H1 (cell line): ENCODE data around the gene C1orf185. TPM values are rescaled to one million over a fixed set of nuclear protein-coding genes. Genes with fewer than 3 reads are reported as not detected.

Experiments used
- CTCF ChIA-PET: fragments of 300-600 bp; sonication (Branson Sonifier 250); formaldehyde crosslinking; loops from one replicate; lab custom pipeline; 2021; ENCODE audit not compliant: partially characterized antibody; lab: Charles Lee
- POLR2A ChIA-PET: fragments of 300-600 bp; sonication (Branson Sonifier 250); formaldehyde crosslinking; loops from one replicate; lab custom pipeline; 2021; ENCODE audit warnings: inconsistent platforms; ENCODE audit not compliant: partially characterized antibody; lab: Charles Lee
- DNase-seq, 2 experiments: peaks; one replicate each; pipeline versions ENCODE4 v3.0.0 to v3.0.0-alpha.2; 2010 to 2022; ENCODE audit warnings: low spot score in 2 of 2, low read depth in 1 of 2, mixed read lengths in 1 of 2
- FAIRE-seq: peaks from 2 replicates; lab custom pipeline; 2011; peaks lifted over from hg19 to GRCh38; lab: Jason Lieb, UNC
- H2AFZ ChIP-seq: 2 replicates; pipeline ENCODE4 v1.8.1; 2012; ENCODE audit warnings: low read length, inconsistent platforms
- H2AK5ac ChIP-seq: 2 replicates; pipeline ENCODE4 v1.6.1; 2013; ENCODE audit warnings: low read depth, low read length
- H2BK120ac ChIP-seq: replicated peaks from 2 replicates; pipeline ENCODE3; 2013; ENCODE audit warnings: low read depth, low read length, inconsistent platforms
- H2BK12ac ChIP-seq: 2 replicates; pipeline ENCODE4 v1.6.1; 2013; ENCODE audit warnings: low read depth, low read length
- H2BK15ac ChIP-seq: 2 replicates; pipeline ENCODE4 v1.6.1; 2013; ENCODE audit warnings: low read length
- H2BK20ac ChIP-seq: 2 replicates; pipeline ENCODE4 v1.6.1; 2013; ENCODE audit warnings: low read length
- H2BK5ac ChIP-seq: 2 replicates; pipeline ENCODE4 v1.6.1; 2013; ENCODE audit warnings: low read depth, low read length
- H3K14ac ChIP-seq: 2 replicates; pipeline ENCODE4 v1.6.1; 2013; ENCODE audit warnings: inconsistent platforms; ENCODE audit not compliant: insufficient read length
- H3K18ac ChIP-seq: 2 replicates; pipeline ENCODE4 v1.6.1; 2013; ENCODE audit warnings: low read length; ENCODE audit errors: extremely low read depth
- H3K23ac ChIP-seq: 2 replicates; pipeline ENCODE4 v1.6.1; 2013; ENCODE audit warnings: inconsistent platforms; ENCODE audit not compliant: insufficient read length
- H3K23me2 ChIP-seq: 2 replicates; pipeline ENCODE4 v1.6.1; 2013; ENCODE audit warnings: low read depth, low read length
- H3K27ac ChIP-seq: 2 replicates; pipeline ENCODE4 v1.6.1; 2011; ENCODE audit warnings: low read depth, low read length, inconsistent platforms
- H3K27me3 ChIP-seq, 4 experiments: replicated peaks in 1 of 4; 1 replicate in 1 of 4; 2 replicates in 3 of 4; pipeline versions ENCODE4 v1.6.1 to v1.8.1; 2011 to 2013; ENCODE audit warnings: low read length in 3 of 4, mild to moderate bottlenecking in 3 of 4, inconsistent platforms in 2 of 4, mixed read lengths in 2 of 4, moderate library complexity in 1 of 4; ENCODE audit not compliant: control insufficient read depth in 3 of 4, insufficient read depth in 3 of 4; ENCODE audit errors: extremely low read depth in 1 of 4
- H3K36me3 ChIP-seq, 4 experiments: 2 replicates each; pipeline versions ENCODE4 v1.6.1 to v1.8.1; 2011 to 2013; ENCODE audit warnings: mild to moderate bottlenecking in 4 of 4, low read length in 3 of 4, moderate library complexity in 2 of 4, control low read depth in 1 of 4, inconsistent platforms in 1 of 4; ENCODE audit not compliant: insufficient read depth in 4 of 4, control insufficient read depth in 2 of 4
- H3K4ac ChIP-seq: replicated peaks from 2 replicates; pipeline ENCODE3; 2013; ENCODE audit warnings: low read length, low read depth, mixed read lengths, inconsistent platforms; ENCODE audit not compliant: insufficient read length
- H3K4me1 ChIP-seq, 4 experiments: replicated peaks in 1 of 4; 1 replicate in 1 of 4; 2 replicates in 3 of 4; pipeline versions ENCODE4 v1.6.1 to v1.8.1; 2011 to 2013; ENCODE audit warnings: low read length in 3 of 4, inconsistent platforms in 2 of 4, mixed read lengths in 1 of 4; ENCODE audit not compliant: insufficient read depth in 4 of 4, control insufficient read depth in 3 of 4
- H3K4me2 ChIP-seq, 2 experiments: 2 replicates each; pipeline versions ENCODE4 v1.6.1 to v1.8.1; 2011 to 2013; ENCODE audit warnings: low read depth in 2 of 2, low read length in 2 of 2, control low read depth in 1 of 2, inconsistent platforms in 1 of 2, mild to moderate bottlenecking in 1 of 2; ENCODE audit not compliant: insufficient read depth in 1 of 2
- H3K4me3 ChIP-seq, 4 experiments: fragments of 200-600, 300-600 bp in 1 of 4; sonication (generic), shearing (Covaris generic), sonication (Bioruptor Twin) in 1 of 4; 2 replicates each; pipeline versions ENCODE4 v1.5.1 to v1.8.1; 2011 to 2016; ENCODE audit warnings: low read length in 4 of 4, low read depth in 3 of 4, control low read depth in 2 of 4, inconsistent platforms in 2 of 4, mild to moderate bottlenecking in 2 of 4, mixed read lengths in 1 of 4, moderate library complexity in 1 of 4; ENCODE audit not compliant: insufficient read depth in 2 of 4; ENCODE audit errors: extremely low read depth in 1 of 4
- H3K56ac ChIP-seq: replicated peaks from 2 replicates; pipeline ENCODE3; 2013; ENCODE audit warnings: low read depth, mild to moderate bottlenecking, mixed read lengths, low read length, inconsistent platforms; ENCODE audit not compliant: insufficient read length
- H3K79me1 ChIP-seq: 2 replicates; pipeline ENCODE4 v1.6.1; 2013; ENCODE audit warnings: low read depth, low read length, control low read depth
- H3K79me2 ChIP-seq, 2 experiments: 2 replicates each; pipeline versions ENCODE4 v1.6.1 to v1.8.1; 2012 to 2013; ENCODE audit warnings: low read length in 2 of 2, mild to moderate bottlenecking in 2 of 2, inconsistent platforms in 1 of 2; ENCODE audit not compliant: insufficient read depth in 2 of 2, control insufficient read depth in 1 of 2
- H3K9ac ChIP-seq, 4 experiments: replicated peaks in 1 of 4; 1 replicate in 1 of 4; 2 replicates in 3 of 4; pipeline versions ENCODE4 v1.6.1 to v1.8.1; 2011 to 2013; ENCODE audit warnings: low read depth in 3 of 4, low read length in 3 of 4, control low read depth in 2 of 4, mild to moderate bottlenecking in 2 of 4, moderate library complexity in 2 of 4, inconsistent platforms in 1 of 4; ENCODE audit errors: extremely low read depth in 1 of 4
- H3K9me3 ChIP-seq, 2 experiments: 2 replicates each; pipeline versions ENCODE4 v1.6.1 to v1.8.1; 2012 to 2013; ENCODE audit warnings: mild to moderate bottlenecking in 2 of 2, moderate library complexity in 2 of 2, control low read depth in 1 of 2, inconsistent platforms in 1 of 2, low read depth in 1 of 2, low read length in 1 of 2, mixed read lengths in 1 of 2; ENCODE audit not compliant: insufficient read depth in 2 of 2
- H4K20me1 ChIP-seq, 2 experiments: replicated peaks in 1 of 2; 2 replicates each; pipeline versions ENCODE3 to v1.8.1; 2011 to 2013; ENCODE audit warnings: inconsistent platforms in 2 of 2, low read length in 2 of 2, mild to moderate bottlenecking in 1 of 2; ENCODE audit not compliant: insufficient read depth in 2 of 2, control insufficient read depth in 1 of 2
- H4K5ac ChIP-seq: 2 replicates; pipeline ENCODE4 v1.6.1; 2013; ENCODE audit warnings: low read length, low read depth, mixed read lengths, inconsistent platforms; ENCODE audit not compliant: insufficient read length
- H4K8ac ChIP-seq: 2 replicates; pipeline ENCODE4 v1.8.0; 2013; ENCODE audit warnings: mild to moderate bottlenecking, moderate library complexity, low read length, inconsistent platforms; ENCODE audit not compliant: insufficient read depth; ENCODE audit errors: extremely low read depth
- H4K91ac ChIP-seq: replicated peaks from 2 replicates; pipeline ENCODE3; 2013; ENCODE audit warnings: low read length, mixed read lengths, inconsistent platforms; ENCODE audit not compliant: insufficient read length
- BCL11A ChIP-seq, 2 experiments: IDR thresholded peaks; one replicate each; pipeline ENCODE4 v1.6.1; 2011; ENCODE audit warnings: low read depth in 2 of 2, low read length in 2 of 2, mild to moderate bottlenecking in 2 of 2
- BRCA1 ChIP-seq: IDR thresholded peaks from 2 replicates; pipeline ENCODE4 v1.6.1; 2012; ENCODE audit warnings: low read depth, low read length, improper control_type of control experiment
- CEBPB ChIP-seq: IDR thresholded peaks from 2 replicates; pipeline ENCODE4 v1.6.1; 2012; ENCODE audit warnings: low read depth, low read length
- HDAC2 ChIP-seq, 2 experiments: fragments of 300-600 bp in 1 of 2; sonication (generic) in 1 of 2; IDR thresholded peaks; 2 replicates each; pipeline ENCODE4 v1.6.1; 2011 to 2012; ENCODE audit warnings: low read depth in 2 of 2, low read length in 2 of 2, mild to moderate bottlenecking in 2 of 2, moderate library complexity in 2 of 2, borderline replicate concordance in 1 of 2, inconsistent platforms in 1 of 2
- MAFK ChIP-seq: IDR thresholded peaks from 2 replicates; pipeline ENCODE4 v1.6.1; 2012; ENCODE audit warnings: low read depth, mild to moderate bottlenecking, improper control_type of control experiment, low read length
- SAP30 ChIP-seq: fragments of 300-600 bp; sonication (generic); IDR thresholded peaks from 2 replicates; pipeline ENCODE4 v1.7.1; 2012; ENCODE audit warnings: low read length, moderate library complexity, mild to moderate bottlenecking, inconsistent platforms; ENCODE audit not compliant: insufficient read depth, insufficient replicate concordance
- SIRT6 ChIP-seq: IDR thresholded peaks from one replicate; pipeline ENCODE4 v1.7.1; 2012; ENCODE audit warnings: low read length, inconsistent platforms
- WGBS, 2 experiments: shearing (Covaris generic) in 1 of 2; methylation state at CpG; one replicate each; pipeline versions ENCODE4 v1.1.6 to v1.1.7; 2013 to 2015; ENCODE audit warnings: low lambda C conversion rate in 2 of 2, mixed read lengths in 2 of 2, inconsistent platforms in 1 of 2, low coverage in 1 of 2, missing lambda C conversion rate in 1 of 2; ENCODE audit not compliant: insufficient replicate concordance in 2 of 2, insufficient coverage in 1 of 2, insufficient read length in 1 of 2; ENCODE audit errors: extremely low coverage in 1 of 2, missing lambda C conversion rate in 1 of 2; 5-methylcytosine and 5-hydroxymethylcytosine counted together
- polyA plus RNA-seq, 7 experiments: library from polyadenylated mRNA; depleted of rRNA in 3 of 7; stranded (reverse) in 5 of 7; unstranded in 2 of 7; fragments of >200 nt in 5 of 7; fragments of 200-250 nt in 2 of 7; gene quantifications; 1 replicate in 5 of 7; 2 replicates in 1 of 7; 4 replicates in 1 of 7; pipeline versions ENCODE4 v1.2.1 to v1.2.3, GENCODE V29; 2011 to 2013; ENCODE audit warnings: missing spikeins in 2 of 7, mixed read lengths in 2 of 7
- total RNA-seq: library from RNA; stranded (reverse); fragmentation: NEBNext Ultra II Directional; extraction: Animal tissue kit (Norgen Biotek cat#: 25700); gene quantifications from 2 replicates; pipeline ENCODE4 v1.2.1, GENCODE V29; 2021
- TF ChIP-seq, protein P1 (sequence below): IDR thresholded peaks from 2 replicates; pipeline ENCODE4 v1.6.1; 2012; ENCODE audit warnings: inconsistent platforms
- TF ChIP-seq, protein P2 (sequence below): IDR thresholded peaks from 2 replicates; pipeline ENCODE4 v1.6.1; 2012; ENCODE audit warnings: inconsistent platforms
- TF ChIP-seq, protein P3 (sequence below), 3 experiments: IDR thresholded peaks; 1 replicate in 2 of 3; 2 replicates in 1 of 3; pipeline versions ENCODE4 v1.5.1 to v1.6.1; 2011; ENCODE audit warnings: low read length in 3 of 3, mild to moderate bottlenecking in 3 of 3, inconsistent platforms in 2 of 3, low read depth in 1 of 3, moderate library complexity in 1 of 3; ENCODE audit not compliant: insufficient read depth in 1 of 3; ENCODE audit errors: control extremely low read depth in 1 of 3

Gene C1orf185
- total and polyA plus RNA-seq, 2 of the 8 experiments (the other 6 are each of a cell fraction or from before 2014, with no cell fraction given) = not detected

DNA sequence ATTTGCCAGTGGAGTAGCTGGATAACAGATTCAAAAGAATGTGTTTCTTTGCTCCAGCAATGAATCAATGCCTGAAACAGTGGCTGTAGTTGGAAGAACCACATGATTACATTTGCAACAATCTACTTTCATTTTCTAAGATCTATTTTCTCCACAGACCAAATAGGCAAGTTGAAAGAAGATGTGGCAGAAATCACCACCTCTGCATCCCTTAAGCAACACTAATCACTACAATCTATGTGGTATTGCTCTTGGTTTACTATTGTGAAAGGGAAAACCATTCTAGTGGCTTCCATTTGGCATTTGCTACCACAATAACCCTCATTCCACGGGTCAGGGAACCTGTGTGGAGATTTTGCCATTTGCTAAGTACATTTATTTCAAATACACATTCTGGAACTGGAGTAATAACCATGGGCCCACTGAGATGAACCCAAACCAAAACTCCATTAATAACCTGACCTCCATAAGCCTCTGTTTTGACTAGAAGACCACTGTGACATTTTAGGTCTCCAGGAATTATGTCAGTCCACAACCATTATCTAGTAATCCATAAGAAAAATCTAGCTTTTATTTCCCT lies 66.3 kb downstream of the C1orf185 start:
- no peak overlapping the region for H2AK5ac ChIP-seq
- H2BK120ac ChIP-seq = no peak overlapping the region
- H3K27ac ChIP-seq = no peak overlapping the region
- DNase-seq = no peak
- no peak overlapping the region for H3K18ac ChIP-seq
- H2BK12ac ChIP-seq = no peak overlapping the region
- no peaks in the 10 kb centered on the region for H3K36me3 ChIP-seq
- H4K5ac ChIP-seq = no peak overlapping the region
- H3K4me2 ChIP-seq = no peak overlapping the region
- H2BK5ac ChIP-seq = no peak overlapping the region
- 74% methylated on average over 1 of the region's 1 CpG; no CpG with 5 or more reads in 1 of the 2 experiments for WGBS, 2 experiments
- no peaks in the 10 kb centered on the region for H3K27me3 ChIP-seq
- H4K91ac ChIP-seq = no peak overlapping the region
- no peak overlapping the region for H3K23ac ChIP-seq
- POLR2A ChIA-PET = no interaction called here
- H3K14ac ChIP-seq = no peak overlapping the region
- H3K4me3 ChIP-seq = no peak overlapping the region
- no peak for FAIRE-seq
- no peaks in the 10 kb centered on the region for H3K23me2 ChIP-seq
- H2BK20ac ChIP-seq = no peak overlapping the region
- no peak overlapping the region for H4K8ac ChIP-seq
- no peak overlapping the region for H3K9ac ChIP-seq
- no peaks in the 10 kb centered on the region for H3K79me1 ChIP-seq
- H3K79me2 ChIP-seq = no peaks in the 10 kb centered on the region
- no peak overlapping the region for H2AFZ ChIP-seq
- H3K4ac ChIP-seq = no peak overlapping the region
- CTCF ChIA-PET = interaction anchor here (1.4 to 1.6 kb wide), 2 partner anchors 21 to 239 kb away, joined by 3 to 4 read pairs; no protein-coding TSS in a partner anchor
- H3K4me1 ChIP-seq = no peaks in the 10 kb centered on the region
- no peak overlapping the region for H3K56ac ChIP-seq
- no peaks in the 10 kb centered on the region; a peak in 1 of 4 replicates for H3K9me3 ChIP-seq
- H2BK15ac ChIP-seq = no peak overlapping the region
- no peaks in the 10 kb centered on the region for H4K20me1 ChIP-seq
- no peak for TF ChIP-seq BRCA1
- no peak for TF ChIP-seq SIRT6
- TF ChIP-seq, protein P1, sequence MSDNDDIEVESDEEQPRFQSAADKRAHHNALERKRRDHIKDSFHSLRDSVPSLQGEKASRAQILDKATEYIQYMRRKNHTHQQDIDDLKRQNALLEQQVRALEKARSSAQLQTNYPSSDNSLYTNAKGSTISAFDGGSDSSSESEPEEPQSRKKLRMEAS = no peak
- no peak for TF ChIP-seq MAFK
- TF ChIP-seq, protein P2, sequence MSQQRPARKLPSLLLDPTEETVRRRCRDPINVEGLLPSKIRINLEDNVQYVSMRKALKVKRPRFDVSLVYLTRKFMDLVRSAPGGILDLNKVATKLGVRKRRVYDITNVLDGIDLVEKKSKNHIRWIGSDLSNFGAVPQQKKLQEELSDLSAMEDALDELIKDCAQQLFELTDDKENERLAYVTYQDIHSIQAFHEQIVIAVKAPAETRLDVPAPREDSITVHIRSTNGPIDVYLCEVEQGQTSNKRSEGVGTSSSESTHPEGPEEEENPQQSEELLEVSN = no peak
- TF ChIP-seq HDAC2 (IDR thresholded peaks at IDR 0.05; ENCODE audit: borderline replicate concordance in 1 of 2, low read depth in 2 of 2, low read length in 2 of 2) = no peak
- no peak for TF ChIP-seq SAP30
- no peak for TF ChIP-seq CEBPB
- no peak for TF ChIP-seq BCL11A (IDR thresholded peaks at IDR 0.05; ENCODE audit: low read depth in 2 of 2, low read length in 2 of 2)
- TF ChIP-seq, protein P3, sequence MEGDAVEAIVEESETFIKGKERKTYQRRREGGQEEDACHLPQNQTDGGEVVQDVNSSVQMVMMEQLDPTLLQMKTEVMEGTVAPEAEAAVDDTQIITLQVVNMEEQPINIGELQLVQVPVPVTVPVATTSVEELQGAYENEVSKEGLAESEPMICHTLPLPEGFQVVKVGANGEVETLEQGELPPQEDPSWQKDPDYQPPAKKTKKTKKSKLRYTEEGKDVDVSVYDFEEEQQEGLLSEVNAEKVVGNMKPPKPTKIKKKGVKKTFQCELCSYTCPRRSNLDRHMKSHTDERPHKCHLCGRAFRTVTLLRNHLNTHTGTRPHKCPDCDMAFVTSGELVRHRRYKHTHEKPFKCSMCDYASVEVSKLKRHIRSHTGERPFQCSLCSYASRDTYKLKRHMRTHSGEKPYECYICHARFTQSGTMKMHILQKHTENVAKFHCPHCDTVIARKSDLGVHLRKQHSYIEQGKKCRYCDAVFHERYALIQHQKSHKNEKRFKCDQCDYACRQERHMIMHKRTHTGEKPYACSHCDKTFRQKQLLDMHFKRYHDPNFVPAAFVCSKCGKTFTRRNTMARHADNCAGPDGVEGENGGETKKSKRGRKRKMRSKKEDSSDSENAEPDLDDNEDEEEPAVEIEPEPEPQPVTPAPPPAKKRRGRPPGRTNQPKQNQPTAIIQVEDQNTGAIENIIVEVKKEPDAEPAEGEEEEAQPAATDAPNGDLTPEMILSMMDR (IDR thresholded peaks at IDR 0.05; ENCODE audit: control extremely low read depth in 1 of 3, insufficient read depth in 1 of 3, low read depth in 1 of 3, low read length in 3 of 3) = no peak
